ENCODE results near the gene ESRRG. TPM values are rescaled to one million over a fixed set of nuclear protein-coding genes. Genes with fewer than 3 reads are reported as not detected.

Gene ESRRG
- total RNA-seq, 4 donors from 2014 or later: 0.76 to 7.0 (median 5.2) TPM

DNA sequence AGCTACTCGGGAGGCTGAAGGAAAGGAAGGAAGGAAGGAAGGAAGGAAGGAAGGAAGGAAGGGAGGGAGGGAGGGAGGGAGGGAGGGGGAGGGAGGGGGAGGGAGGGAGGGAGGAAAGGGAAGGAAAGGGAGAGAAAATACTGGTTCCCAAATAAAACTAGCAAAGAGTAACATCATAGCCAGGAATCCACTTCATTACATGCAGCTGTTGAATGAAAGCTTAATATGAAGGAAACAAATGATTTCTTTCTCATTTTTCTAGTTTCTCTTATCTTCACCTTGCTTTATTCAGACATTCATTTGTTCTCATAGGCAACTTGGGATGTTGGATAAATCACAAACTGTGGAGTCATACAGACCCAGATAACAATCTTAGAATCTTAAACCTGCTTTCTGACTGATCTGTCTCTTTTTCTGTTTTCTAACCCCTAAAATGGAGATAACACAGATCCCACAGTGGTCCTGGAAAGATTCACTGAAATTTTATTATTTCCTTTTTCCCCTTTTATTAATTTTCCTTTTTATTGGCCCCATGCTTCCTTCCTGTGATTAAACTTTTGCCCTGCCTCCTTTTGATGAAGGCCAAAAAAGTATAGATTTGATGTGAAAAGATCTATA, 247.5 kb downstream of the ESRRG start:
- no peak for TF ChIP-seq POLR2A (IDR thresholded peaks at IDR 0.05)
- TF ChIP-seq CTCF (IDR thresholded peaks at IDR 0.05): no peak
- WGBS, 2 donors: 44 to 56% methylated on average over 1 of the region's 1 CpG
- no peak overlapping the region for H3K4me3 ChIP-seq (ENCODE audit: low read depth, poor library complexity, severe bottlenecking)
- no peak for DNase-seq (ENCODE audit: low spot score in 2 of 2)
- intact Hi-C loops (cut with DNase I; ENCODE audit: low total_unique reads): no loop called here

DNA sequence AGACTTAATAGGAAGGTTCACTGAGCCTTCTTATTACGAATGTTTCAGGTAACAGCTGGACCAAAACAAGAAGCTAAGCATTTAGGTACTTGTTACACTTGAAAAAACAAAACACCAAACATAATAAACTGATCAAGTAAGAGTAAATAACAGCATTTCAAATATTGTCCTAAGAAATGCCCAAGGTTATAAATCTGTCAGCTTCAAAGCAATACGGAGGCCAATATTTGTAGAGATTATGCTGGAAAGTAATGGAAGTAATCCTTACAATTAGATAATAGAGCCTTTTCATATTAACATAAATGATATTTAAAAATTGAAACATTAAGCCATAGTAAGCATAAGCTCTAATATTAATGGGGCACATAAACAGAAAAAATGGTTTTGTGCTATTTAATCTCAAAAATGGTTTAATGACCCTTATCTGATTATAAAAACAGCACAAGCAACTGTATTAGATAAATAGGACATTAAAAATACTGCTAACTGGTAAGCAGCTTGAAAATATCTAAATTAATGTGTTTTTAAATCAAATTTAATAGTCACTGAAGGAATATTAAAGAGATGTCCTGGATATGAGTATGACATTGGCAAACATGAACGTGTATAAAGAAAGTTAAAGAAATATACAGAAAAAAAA, 256.9 kb downstream of the ESRRG start:
- WGBS, 2 donors: 51 to 61% methylated on average over 3 of the region's 3 CpGs
- DNase-seq (ENCODE audit: low spot score in 2 of 2): no peak

GRCh38 chr1:216464489-216464888, 258.7 kb downstream of the ESRRG start:
- 45 to 49% methylated on average over 1 of the region's 1 CpG for WGBS, 2 donors

More for the DNA sequence above, 256.9 kb downstream of the ESRRG start:
- no peak for TF ChIP-seq POLR2A (IDR thresholded peaks at IDR 0.05)
- no peak for TF ChIP-seq CTCF (IDR thresholded peaks at IDR 0.05)
- intact Hi-C loops (cut with DNase I; ENCODE audit: low total_unique reads): no loop called here
- no peak overlapping the region for H3K4me3 ChIP-seq (ENCODE audit: low read depth, poor library complexity, severe bottlenecking)

DNA sequence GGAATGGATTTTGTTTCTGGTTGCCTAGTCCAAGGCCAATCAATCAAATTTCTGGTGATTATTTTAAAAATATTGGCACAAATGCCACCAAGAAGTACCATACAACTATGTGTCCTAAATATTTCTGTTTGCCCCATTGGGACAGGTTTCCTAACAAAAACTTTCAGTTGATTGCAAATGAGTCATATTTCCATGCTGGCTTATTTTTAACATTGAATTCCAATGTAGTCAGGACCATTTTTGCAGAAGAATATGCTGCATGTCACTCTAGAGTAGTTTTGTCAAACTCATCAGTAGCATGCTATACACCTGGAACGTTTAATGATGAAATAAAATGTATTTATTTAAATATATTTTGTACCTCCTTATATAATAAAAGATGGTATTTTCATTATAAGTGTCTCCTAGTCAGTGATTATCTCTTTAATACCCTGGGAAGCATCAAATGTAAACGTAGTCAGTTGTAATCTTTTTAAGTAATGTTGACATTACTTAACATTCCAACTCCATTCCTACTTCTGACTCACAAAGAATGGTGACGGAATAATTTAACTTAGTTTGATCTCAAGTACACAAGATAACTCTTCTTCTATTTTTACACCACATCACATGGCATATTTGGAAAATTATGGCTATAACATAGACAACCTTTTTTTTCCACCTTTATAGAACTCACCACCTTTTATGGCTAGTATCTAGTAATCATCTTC, 261.0 kb downstream of the ESRRG start:
- no peak overlapping the region for H3K4me3 ChIP-seq (ENCODE audit: low read depth, poor library complexity, severe bottlenecking)
- no peak for TF ChIP-seq POLR2A (IDR thresholded peaks at IDR 0.05)
- TF ChIP-seq CTCF (IDR thresholded peaks at IDR 0.05): no peak
- intact Hi-C loops (cut with DNase I; ENCODE audit: low total_unique reads): no loop called here
- no peak for DNase-seq (ENCODE audit: low spot score in 2 of 2)
- WGBS, 2 donors: 58 to 61% methylated on average over 3 of the region's 3 CpGs

More at GRCh38 chr1:216464489-216464888, 258.7 kb downstream of the ESRRG start:
- intact Hi-C loops (cut with DNase I; ENCODE audit: low total_unique reads): no loop called here
- H3K4me3 ChIP-seq (ENCODE audit: low read depth, poor library complexity, severe bottlenecking): no peak overlapping the region
- no peak for DNase-seq (ENCODE audit: low spot score in 2 of 2)
- no peak for TF ChIP-seq CTCF (IDR thresholded peaks at IDR 0.05)

GRCh38 chr1:216461466-216461865, 261.8 kb downstream of the ESRRG start:
- no peak overlapping the region for H3K4me3 ChIP-seq (ENCODE audit: low read depth, poor library complexity, severe bottlenecking)
- DNase-seq (ENCODE audit: low spot score in 2 of 2): no peak
- intact Hi-C loops (cut with DNase I; ENCODE audit: low total_unique reads): no loop called here
- no peak for TF ChIP-seq CTCF (IDR thresholded peaks at IDR 0.05)

All from lower leg skin (tissue), 4 donors.